HepG2 (cell line): Measurements from ENCODE around the gene CACNA1D. TPM values are rescaled to one million over a fixed set of nuclear protein-coding genes. Genes with fewer than 3 reads are reported as not detected.

Experiments used
- CENPT ChIP-seq: sonication (generic); formaldehyde crosslinking; IDR thresholded peaks from 2 replicates; pipeline ENCODE4 v1.8.0; 2022; ENCODE audit warnings: low read depth, mild to moderate bottlenecking, moderate library complexity, missing genetic modification reagents
- GABPB1 ChIP-seq: IDR thresholded peaks from 2 replicates; pipeline ENCODE4 v1.6.1; 2016; ENCODE audit warnings: mild to moderate bottlenecking, missing genetic modification reagents, moderate library complexity, missing compliant biosample characterization
- HES4 ChIP-seq: sonication (generic); formaldehyde crosslinking; IDR thresholded peaks from 2 replicates; pipeline ENCODE4 v1.9.0; 2021; ENCODE audit warnings: mild to moderate bottlenecking, missing genetic modification reagents, borderline replicate concordance
- RBFOX2 ChIP-seq: fragments of 200-400 bp; formaldehyde crosslinking; IDR thresholded peaks from 2 replicates; pipeline ENCODE4 v1.6.1; 2017; ENCODE audit warnings: low read depth, mild to moderate bottlenecking, low read length
- TCF7L2 ChIP-seq: IDR thresholded peaks from 2 replicates; pipeline ENCODE4 v1.6.1; 2011; ENCODE audit warnings: mild to moderate bottlenecking, low read depth, low read length, moderate library complexity
- ZNF124 ChIP-seq: sonication (generic); formaldehyde crosslinking; IDR thresholded peaks from 2 replicates; pipeline ENCODE4 v1.4.0; 2020; ENCODE audit warnings: missing genetic modification reagents
- ZNF713 ChIP-seq: sonication (generic); formaldehyde crosslinking; IDR thresholded peaks from 2 replicates; pipeline ENCODE4 v1.4.0; 2020; ENCODE audit warnings: mild to moderate bottlenecking, missing genetic modification reagents
- polyA plus RNA-seq, 8 experiments: library from polyadenylated mRNA; depleted of rRNA in 3 of 8; stranded (reverse) in 7 of 8; unstranded in 1 of 8; fragments of >200 nt; fragmentation: Illumina TruSeq in 4 of 8; extraction: Trizol in 4 of 8; gene quantifications; 2 replicates each; pipeline versions ENCODE4 v1.2.1 to v1.2.3, GENCODE V29; 2011 to 2016; ENCODE audit warnings: low read depth in 4 of 8, missing spikeins in 1 of 8, mixed read lengths in 1 of 8; ENCODE audit not compliant: insufficient read depth in 1 of 8
- total RNA-seq, 5 experiments: library from RNA; depleted of rRNA; stranded (reverse); fragments of >200 nt; fragmentation: Illumina TruSeq; extraction: Trizol; gene quantifications; 2 replicates each; pipeline ENCODE4 v1.2.3, GENCODE V29; 2016; ENCODE audit warnings: low read depth in 1 of 5
- TF ChIP-seq, protein P1 (sequence below): sonication (generic); formaldehyde crosslinking; IDR thresholded peaks from 2 replicates; pipeline ENCODE4 v1.8.0; 2022; ENCODE audit warnings: missing genetic modification reagents, mild to moderate bottlenecking, moderate library complexity, borderline replicate concordance
- TF ChIP-seq, protein P2 (sequence below): sonication (generic); formaldehyde crosslinking; IDR thresholded peaks from 2 replicates; pipeline ENCODE4 v1.8.0; 2022; ENCODE audit warnings: missing genetic modification reagents, mild to moderate bottlenecking, borderline replicate concordance
- TF ChIP-seq, protein P3 (sequence below): sonication (generic); formaldehyde crosslinking; IDR thresholded peaks from 2 replicates; pipeline ENCODE4 v1.5.1; 2020; ENCODE audit warnings: missing genetic modification reagents, mild to moderate bottlenecking, borderline replicate concordance
- TF ChIP-seq, protein P4 (sequence below): sonication (generic); formaldehyde crosslinking; IDR thresholded peaks from 2 replicates; pipeline ENCODE4 v1.4.0; 2020; ENCODE audit warnings: mild to moderate bottlenecking, missing genetic modification reagents, borderline replicate concordance
- TF ChIP-seq, protein P5 (sequence below): sonication (generic); formaldehyde crosslinking; IDR thresholded peaks from 2 replicates; pipeline ENCODE4 v1.5.1; 2020; ENCODE audit warnings: mild to moderate bottlenecking, missing genetic modification reagents, borderline replicate concordance
- TF ChIP-seq, protein P6 (sequence below): sonication (generic); formaldehyde crosslinking; IDR thresholded peaks from 2 replicates; pipeline ENCODE4 v1.5.1; 2020; ENCODE audit warnings: mild to moderate bottlenecking, moderate library complexity, missing genetic modification reagents

Gene CACNA1D
- total and polyA plus RNA-seq, 2 of the 13 experiments (the other 11 are each of a cell fraction or from before 2014, with no cell fraction given): 0.26 to 0.38 TPM

DNA sequence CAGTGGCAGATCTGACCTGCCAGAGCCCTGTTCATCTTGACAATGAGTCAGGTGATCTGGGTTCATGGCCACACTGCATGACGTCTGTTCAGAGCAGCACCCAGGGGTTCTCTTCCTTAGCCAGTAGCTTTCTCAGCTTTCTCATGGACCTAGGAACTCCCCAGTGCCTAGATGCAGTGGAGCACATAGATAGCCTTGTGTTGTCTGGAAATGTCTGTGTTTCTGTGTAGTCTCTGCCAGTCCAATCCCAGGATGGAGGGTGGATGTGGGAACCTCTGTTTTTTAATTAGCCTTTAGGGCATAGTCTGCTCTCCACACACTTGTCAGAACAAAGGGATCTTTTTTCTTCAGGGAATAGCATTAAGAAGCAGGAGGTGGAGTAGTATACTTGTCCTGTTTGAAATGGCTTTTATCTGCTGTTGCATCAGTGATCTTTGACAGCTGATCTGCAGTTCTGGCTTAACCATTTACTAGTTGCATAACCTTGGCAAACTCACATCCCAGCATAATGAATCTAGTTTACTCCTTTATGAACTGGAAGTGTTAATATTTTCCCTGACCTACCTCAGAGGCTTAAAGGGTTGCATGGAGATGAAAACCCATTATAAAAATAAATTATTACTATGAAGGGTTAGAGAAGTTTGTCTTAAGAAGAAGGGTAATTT is 16.1 kb upstream of the CACNA1D start (continued):
- TF ChIP-seq, protein P1, sequence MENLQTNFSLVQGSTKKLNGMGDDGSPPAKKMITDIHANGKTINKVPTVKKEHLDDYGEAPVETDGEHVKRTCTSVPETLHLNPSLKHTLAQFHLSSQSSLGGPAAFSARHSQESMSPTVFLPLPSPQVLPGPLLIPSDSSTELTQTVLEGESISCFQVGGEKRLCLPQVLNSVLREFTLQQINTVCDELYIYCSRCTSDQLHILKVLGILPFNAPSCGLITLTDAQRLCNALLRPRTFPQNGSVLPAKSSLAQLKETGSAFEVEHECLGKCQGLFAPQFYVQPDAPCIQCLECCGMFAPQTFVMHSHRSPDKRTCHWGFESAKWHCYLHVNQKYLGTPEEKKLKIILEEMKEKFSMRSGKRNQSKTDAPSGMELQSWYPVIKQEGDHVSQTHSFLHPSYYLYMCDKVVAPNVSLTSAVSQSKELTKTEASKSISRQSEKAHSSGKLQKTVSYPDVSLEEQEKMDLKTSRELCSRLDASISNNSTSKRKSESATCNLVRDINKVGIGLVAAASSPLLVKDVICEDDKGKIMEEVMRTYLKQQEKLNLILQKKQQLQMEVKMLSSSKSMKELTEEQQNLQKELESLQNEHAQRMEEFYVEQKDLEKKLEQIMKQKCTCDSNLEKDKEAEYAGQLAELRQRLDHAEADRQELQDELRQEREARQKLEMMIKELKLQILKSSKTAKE (CRISPR knock-in tag): peak; percentile 88; the same call in 1 of the 2 replicates
- TF ChIP-seq HES4 (CRISPR knock-in tag): no peak
- TF ChIP-seq, protein P2, sequence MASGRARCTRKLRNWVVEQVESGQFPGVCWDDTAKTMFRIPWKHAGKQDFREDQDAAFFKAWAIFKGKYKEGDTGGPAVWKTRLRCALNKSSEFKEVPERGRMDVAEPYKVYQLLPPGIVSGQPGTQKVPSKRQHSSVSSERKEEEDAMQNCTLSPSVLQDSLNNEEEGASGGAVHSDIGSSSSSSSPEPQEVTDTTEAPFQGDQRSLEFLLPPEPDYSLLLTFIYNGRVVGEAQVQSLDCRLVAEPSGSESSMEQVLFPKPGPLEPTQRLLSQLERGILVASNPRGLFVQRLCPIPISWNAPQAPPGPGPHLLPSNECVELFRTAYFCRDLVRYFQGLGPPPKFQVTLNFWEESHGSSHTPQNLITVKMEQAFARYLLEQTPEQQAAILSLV: no peak
- no peak for TF ChIP-seq CENPT (CRISPR knock-in tag)
- TF ChIP-seq, protein P3, sequence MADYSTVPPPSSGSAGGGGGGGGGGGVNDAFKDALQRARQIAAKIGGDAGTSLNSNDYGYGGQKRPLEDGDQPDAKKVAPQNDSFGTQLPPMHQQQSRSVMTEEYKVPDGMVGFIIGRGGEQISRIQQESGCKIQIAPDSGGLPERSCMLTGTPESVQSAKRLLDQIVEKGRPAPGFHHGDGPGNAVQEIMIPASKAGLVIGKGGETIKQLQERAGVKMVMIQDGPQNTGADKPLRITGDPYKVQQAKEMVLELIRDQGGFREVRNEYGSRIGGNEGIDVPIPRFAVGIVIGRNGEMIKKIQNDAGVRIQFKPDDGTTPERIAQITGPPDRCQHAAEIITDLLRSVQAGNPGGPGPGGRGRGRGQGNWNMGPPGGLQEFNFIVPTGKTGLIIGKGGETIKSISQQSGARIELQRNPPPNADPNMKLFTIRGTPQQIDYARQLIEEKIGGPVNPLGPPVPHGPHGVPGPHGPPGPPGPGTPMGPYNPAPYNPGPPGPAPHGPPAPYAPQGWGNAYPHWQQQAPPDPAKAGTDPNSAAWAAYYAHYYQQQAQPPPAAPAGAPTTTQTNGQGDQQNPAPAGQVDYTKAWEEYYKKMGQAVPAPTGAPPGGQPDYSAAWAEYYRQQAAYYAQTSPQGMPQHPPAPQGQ (CRISPR knock-in tag): no peak
- peak; percentile 31; the same call in 1 of the 2 replicates for TF ChIP-seq GABPB1 (CRISPR knock-in tag)
- peak; percentile 55; the same call in 1 of the 2 replicates for TF ChIP-seq ZNF124 (CRISPR knock-in tag)
- no peak for TF ChIP-seq RBFOX2
- no peak for TF ChIP-seq ZNF713 (CRISPR knock-in tag)
- TF ChIP-seq, protein P4, sequence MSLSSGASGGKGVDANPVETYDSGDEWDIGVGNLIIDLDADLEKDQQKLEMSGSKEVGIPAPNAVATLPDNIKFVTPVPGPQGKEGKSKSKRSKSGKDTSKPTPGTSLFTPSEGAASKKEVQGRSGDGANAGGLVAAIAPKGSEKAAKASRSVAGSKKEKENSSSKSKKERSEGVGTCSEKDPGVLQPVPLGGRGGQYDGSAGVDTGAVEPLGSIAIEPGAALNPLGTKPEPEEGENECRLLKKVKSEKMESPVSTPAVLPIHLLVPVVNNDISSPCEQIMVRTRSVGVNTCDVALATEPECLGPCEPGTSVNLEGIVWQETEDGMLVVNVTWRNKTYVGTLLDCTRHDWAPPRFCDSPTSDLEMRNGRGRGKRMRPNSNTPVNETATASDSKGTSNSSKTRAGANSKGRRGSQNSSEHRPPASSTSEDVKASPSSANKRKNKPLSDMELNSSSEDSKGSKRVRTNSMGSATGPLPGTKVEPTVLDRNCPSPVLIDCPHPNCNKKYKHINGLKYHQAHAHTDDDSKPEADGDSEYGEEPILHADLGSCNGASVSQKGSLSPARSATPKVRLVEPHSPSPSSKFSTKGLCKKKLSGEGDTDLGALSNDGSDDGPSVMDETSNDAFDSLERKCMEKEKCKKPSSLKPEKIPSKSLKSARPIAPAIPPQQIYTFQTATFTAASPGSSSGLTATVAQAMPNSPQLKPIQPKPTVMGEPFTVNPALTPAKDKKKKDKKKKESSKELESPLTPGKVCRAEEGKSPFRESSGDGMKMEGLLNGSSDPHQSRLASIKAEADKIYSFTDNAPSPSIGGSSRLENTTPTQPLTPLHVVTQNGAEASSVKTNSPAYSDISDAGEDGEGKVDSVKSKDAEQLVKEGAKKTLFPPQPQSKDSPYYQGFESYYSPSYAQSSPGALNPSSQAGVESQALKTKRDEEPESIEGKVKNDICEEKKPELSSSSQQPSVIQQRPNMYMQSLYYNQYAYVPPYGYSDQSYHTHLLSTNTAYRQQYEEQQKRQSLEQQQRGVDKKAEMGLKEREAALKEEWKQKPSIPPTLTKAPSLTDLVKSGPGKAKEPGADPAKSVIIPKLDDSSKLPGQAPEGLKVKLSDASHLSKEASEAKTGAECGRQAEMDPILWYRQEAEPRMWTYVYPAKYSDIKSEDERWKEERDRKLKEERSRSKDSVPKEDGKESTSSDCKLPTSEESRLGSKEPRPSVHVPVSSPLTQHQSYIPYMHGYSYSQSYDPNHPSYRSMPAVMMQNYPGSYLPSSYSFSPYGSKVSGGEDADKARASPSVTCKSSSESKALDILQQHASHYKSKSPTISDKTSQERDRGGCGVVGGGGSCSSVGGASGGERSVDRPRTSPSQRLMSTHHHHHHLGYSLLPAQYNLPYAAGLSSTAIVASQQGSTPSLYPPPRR (CRISPR knock-in tag): peak; percentile 95
- TF ChIP-seq, protein P5, sequence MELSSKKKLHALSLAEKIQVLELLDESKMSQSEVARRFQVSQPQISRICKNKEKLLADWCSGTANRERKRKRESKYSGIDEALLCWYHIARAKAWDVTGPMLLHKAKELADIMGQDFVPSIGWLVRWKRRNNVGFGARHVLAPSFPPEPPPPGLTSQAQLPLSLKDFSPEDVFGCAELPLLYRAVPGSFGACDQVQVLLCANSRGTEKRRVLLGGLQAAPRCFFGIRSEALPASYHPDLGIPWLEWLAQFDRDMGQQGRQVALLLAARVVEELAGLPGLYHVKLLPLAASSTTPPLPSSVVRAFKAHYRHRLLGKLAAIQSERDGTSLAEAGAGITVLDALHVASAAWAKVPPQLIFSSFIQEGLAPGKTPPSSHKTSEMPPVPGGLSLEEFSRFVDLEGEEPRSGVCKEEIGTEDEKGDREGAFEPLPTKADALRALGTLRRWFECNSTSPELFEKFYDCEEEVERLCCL (CRISPR knock-in tag): no peak
- TF ChIP-seq TCF7L2: peak; percentile 60; the same call in 1 of the 2 replicates
- TF ChIP-seq, protein P6, sequence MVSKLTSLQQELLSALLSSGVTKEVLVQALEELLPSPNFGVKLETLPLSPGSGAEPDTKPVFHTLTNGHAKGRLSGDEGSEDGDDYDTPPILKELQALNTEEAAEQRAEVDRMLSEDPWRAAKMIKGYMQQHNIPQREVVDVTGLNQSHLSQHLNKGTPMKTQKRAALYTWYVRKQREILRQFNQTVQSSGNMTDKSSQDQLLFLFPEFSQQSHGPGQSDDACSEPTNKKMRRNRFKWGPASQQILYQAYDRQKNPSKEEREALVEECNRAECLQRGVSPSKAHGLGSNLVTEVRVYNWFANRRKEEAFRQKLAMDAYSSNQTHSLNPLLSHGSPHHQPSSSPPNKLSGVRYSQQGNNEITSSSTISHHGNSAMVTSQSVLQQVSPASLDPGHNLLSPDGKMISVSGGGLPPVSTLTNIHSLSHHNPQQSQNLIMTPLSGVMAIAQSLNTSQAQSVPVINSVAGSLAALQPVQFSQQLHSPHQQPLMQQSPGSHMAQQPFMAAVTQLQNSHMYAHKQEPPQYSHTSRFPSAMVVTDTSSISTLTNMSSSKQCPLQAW (CRISPR knock-in tag): peak; percentile 96
